Tibial nerve (tissue), 4 donors: ENCODE results near the gene PEAK3.

Experiments
- EP300 ChIP-seq, 2 donors: sonication (generic); formaldehyde crosslinking; IDR thresholded peaks; one replicate each; pipeline ENCODE4 v1.6.1; 2017; ENCODE audit warnings: antibody characterized with exemption in 2 of 2, mild to moderate bottlenecking in 1 of 2
- POLR2A ChIP-seq, 2 donors: fragments of 450-650 bp; IDR thresholded peaks; one replicate each; pipeline ENCODE4 v1.6.1; 2017; ENCODE audit warnings: antibody characterized with exemption in 2 of 2, mild to moderate bottlenecking in 2 of 2, moderate library complexity in 2 of 2
- TF ChIP-seq, protein P1 (sequence below), 5 experiments: fragments of 200-600 bp in 3 of 5; fragments of 450-650 bp in 2 of 5; sonication (generic) in 3 of 5; IDR thresholded peaks; one replicate each; pipeline ENCODE4 v1.5.1; 2016 to 2019; ENCODE audit warnings: antibody characterized with exemption in 5 of 5, mild to moderate bottlenecking in 3 of 5, moderate library complexity in 2 of 5

GRCh38 chr19:2323707-2324106 is 41.7 kb upstream of the PEAK3 start:
- no peak for TF ChIP-seq EP300 (IDR thresholded peaks at IDR 0.05)
- TF ChIP-seq, protein P1, sequence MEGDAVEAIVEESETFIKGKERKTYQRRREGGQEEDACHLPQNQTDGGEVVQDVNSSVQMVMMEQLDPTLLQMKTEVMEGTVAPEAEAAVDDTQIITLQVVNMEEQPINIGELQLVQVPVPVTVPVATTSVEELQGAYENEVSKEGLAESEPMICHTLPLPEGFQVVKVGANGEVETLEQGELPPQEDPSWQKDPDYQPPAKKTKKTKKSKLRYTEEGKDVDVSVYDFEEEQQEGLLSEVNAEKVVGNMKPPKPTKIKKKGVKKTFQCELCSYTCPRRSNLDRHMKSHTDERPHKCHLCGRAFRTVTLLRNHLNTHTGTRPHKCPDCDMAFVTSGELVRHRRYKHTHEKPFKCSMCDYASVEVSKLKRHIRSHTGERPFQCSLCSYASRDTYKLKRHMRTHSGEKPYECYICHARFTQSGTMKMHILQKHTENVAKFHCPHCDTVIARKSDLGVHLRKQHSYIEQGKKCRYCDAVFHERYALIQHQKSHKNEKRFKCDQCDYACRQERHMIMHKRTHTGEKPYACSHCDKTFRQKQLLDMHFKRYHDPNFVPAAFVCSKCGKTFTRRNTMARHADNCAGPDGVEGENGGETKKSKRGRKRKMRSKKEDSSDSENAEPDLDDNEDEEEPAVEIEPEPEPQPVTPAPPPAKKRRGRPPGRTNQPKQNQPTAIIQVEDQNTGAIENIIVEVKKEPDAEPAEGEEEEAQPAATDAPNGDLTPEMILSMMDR (IDR thresholded peaks at IDR 0.05), result no peak
- TF ChIP-seq POLR2A (IDR thresholded peaks at IDR 0.05), result no peak
